HEK293T (cell line): Measurements from ENCODE around the gene STPG1.

ENCODE experiments used
- ARNT ChIP-seq: fragments of 450-650 bp; IDR thresholded peaks from 2 replicates; pipeline ENCODE4 v1.6.1; 2017; ENCODE audit warnings: mild to moderate bottlenecking
- BHLHE40 ChIP-seq: fragments of 450-650 bp; IDR thresholded peaks from 2 replicates; pipeline ENCODE4 v1.6.1; 2016; ENCODE audit warnings: mild to moderate bottlenecking, moderate library complexity, borderline replicate concordance
- ELF4 ChIP-seq: fragments of 450-650 bp; IDR thresholded peaks from 2 replicates; pipeline ENCODE4 v1.6.1; 2017; ENCODE audit warnings: antibody characterized with exemption
- FOXK2 ChIP-seq: fragments of 450-650 bp; IDR thresholded peaks from 2 replicates; pipeline ENCODE4 v1.6.1; 2016; ENCODE audit warnings: mild to moderate bottlenecking
- HDGF ChIP-seq: fragments of 450-650 bp; IDR thresholded peaks from 2 replicates; pipeline ENCODE4 v1.6.1; 2017; ENCODE audit warnings: antibody characterized with exemption, borderline replicate concordance
- L3MBTL2 ChIP-seq: fragments of 450-650 bp; conservative IDR thresholded peaks from 2 replicates; pipeline ENCODE4 v1.6.1; 2016; ENCODE audit warnings: mild to moderate bottlenecking
- LEF1 ChIP-seq: fragments of 450-650 bp; IDR thresholded peaks from 2 replicates; pipeline ENCODE4 v1.6.1; 2017; ENCODE audit warnings: mild to moderate bottlenecking, borderline replicate concordance
- NFRKB ChIP-seq: fragments of 450-650 bp; IDR thresholded peaks from 2 replicates; pipeline ENCODE4 v1.6.1; 2016; ENCODE audit warnings: mild to moderate bottlenecking, moderate library complexity
- SP1 ChIP-seq: fragments of 450-650 bp; IDR thresholded peaks from 2 replicates; pipeline ENCODE4 v1.6.1; 2017
- SUZ12 ChIP-seq: fragments of 450-650 bp; IDR thresholded peaks from 2 replicates; pipeline ENCODE4 v1.6.1; 2016; ENCODE audit warnings: mild to moderate bottlenecking
- TARDBP ChIP-seq: fragments of 450-650 bp; IDR thresholded peaks from 2 replicates; pipeline ENCODE4 v1.6.1; 2016

DNA sequence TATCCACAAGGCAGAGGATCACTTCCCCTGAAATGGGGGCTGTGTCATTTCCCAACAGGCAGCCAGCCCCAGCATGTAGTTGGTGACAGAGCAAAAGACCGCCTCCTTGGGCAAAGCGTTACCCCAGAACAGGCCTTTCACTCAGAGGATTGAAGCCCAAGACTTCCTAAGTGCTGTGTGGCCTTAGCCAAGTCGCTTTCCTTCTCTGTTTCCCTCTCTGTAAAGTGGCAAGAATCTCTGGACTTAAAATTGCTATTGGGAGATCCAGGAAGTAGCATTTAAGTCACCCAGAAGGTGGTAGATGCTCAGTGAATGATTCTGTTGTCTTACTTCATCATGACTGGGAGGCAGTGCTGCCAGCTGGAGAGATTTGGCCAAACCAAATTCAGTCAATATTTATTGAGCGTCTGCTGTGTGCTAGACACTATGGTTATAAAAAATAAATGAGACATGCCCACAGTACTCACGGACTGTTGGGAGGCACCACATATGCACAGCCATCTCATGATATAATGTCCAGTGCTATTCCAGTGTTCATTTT, 37.3 kb upstream of the STPG1 start:
- no peak for TF ChIP-seq SUZ12
- no peak for TF ChIP-seq ELF4
- no peak for TF ChIP-seq NFRKB
- no peak for TF ChIP-seq BHLHE40
- no peak for TF ChIP-seq L3MBTL2
- TF ChIP-seq HDGF, result no peak
- no peak for TF ChIP-seq SP1
- TF ChIP-seq FOXK2, result no peak
- TF ChIP-seq ARNT, result no peak
- no peak for TF ChIP-seq LEF1
- TF ChIP-seq TARDBP, result no peak
